Erythroblast (primary cell): ENCODE measurements around the gene LRRC43.

ENCODE experiments used
- GATA1 ChIP-seq: IDR thresholded peaks from 2 replicates; pipeline ENCODE4 v1.6.1; 2011; ENCODE audit warnings: low read depth, mild to moderate bottlenecking, control low read depth, low read length, moderate library complexity
- POLR2A ChIP-seq: IDR thresholded peaks from 2 replicates; pipeline ENCODE4 v1.6.1; 2011; ENCODE audit warnings: mild to moderate bottlenecking, low read length

GRCh38 chr12:122159882-122160281 is 23.0 kb upstream of the LRRC43 start:
- TF ChIP-seq POLR2A = no peak
- no peak for TF ChIP-seq GATA1
